GM18907 (cell line): ENCODE results near the gene CHRM5.
"Not testable (repeated sequence)": the region's sequence is repeated elsewhere in the genome, so short reads cannot be mapped to it uniquely, and the experiment has no call there.

Experiments
- ATAC-seq: cut with Tn5 transposase; IDR thresholded peaks from one replicate; pipeline ENCODE4 v1.9.1; 2021; ENCODE audit warnings: mild to moderate bottlenecking, moderate library complexity; ENCODE audit not compliant: unreplicated experiment

The CHRM5 gene

DNA sequence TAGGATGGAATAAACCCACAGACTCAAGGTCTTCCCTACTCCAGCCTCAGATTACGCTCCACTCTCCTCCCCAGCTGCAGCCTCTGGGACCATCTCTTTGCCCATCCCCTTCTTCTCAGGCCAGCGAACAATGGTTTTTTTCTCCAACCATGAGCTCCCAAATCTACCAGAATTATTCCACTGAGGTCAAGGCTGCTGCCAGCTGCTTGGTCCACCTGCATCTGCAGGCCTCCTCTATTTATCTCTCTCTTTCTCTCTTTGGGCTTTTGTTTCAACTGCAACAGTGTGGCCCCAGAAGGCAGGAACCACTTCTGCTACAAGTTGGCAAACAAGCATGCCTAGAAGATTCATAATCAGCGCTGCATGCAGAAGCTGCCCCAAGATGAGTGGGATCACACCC lies 19.1 kb downstream of the CHRM5 start:
- no peak for ATAC-seq

DNA sequence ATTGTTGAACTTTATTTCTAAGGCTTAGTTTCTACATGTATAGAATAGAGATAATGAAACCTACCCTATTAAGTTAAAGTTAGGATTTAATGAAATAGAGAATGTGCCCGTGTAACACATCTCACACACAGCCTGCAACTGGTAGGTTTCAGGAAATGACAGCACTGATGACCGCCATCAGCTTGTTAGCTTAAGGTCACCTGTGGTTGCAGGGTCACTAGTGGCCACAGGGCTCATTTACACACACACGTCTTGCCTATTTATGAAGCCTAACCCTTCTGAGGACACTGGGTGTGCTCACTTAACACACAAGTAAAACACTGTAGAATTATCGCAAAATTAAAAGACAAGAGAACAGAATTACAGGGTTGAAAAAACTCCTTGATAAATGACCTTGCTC lies 20.1 kb downstream of the CHRM5 start:
- ATAC-seq: no peak

DNA sequence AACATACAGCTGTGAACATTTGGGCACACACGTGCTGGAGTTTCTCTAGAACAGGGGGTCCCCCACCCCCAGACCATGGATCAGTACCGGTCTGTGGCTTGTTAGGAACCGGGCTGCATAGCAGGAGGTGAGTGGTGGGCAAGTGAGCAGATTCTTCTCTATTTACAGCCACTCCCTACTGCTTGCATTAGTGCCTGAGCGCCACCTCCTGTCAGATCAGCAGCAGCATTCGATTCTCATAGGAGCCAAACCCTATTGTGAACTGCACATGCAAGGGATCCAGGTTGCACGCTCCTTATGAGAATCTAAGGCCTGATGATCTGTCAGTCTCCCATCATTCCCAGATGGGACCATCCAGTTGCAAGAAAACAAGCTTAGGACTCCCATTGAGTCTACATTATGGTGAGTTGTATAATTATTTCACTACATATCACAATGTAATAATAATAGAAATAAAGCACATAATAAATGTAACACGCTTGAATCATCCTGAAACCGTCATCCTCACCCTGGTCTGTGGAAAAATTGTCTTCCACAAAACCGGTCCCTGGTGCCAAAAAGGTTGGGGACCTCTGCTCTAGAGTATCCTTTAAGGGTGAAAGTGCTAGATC lies 25.8 kb downstream of the CHRM5 start:
- no peak for ATAC-seq

DNA sequence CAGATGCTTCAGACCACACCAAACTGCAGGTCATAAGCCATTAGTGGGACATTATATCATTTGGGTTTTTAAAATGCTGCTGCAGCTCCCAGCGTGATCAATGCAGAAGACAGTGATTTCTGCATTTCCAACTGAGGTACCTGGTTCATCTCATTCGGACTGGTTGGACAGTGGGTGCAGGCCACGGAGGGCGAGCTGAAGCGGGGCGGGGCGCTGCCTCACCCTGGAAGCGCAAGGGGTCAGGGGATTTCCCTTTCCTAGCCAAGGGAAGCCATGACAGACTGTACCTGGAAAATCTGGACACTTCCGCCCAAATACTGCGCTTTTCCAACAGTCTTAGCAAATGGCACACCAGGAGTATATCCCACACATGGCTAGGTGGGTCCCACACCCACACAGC lies 27.4 kb downstream of the CHRM5 start:
- not testable (repeated sequence) for ATAC-seq

DNA sequence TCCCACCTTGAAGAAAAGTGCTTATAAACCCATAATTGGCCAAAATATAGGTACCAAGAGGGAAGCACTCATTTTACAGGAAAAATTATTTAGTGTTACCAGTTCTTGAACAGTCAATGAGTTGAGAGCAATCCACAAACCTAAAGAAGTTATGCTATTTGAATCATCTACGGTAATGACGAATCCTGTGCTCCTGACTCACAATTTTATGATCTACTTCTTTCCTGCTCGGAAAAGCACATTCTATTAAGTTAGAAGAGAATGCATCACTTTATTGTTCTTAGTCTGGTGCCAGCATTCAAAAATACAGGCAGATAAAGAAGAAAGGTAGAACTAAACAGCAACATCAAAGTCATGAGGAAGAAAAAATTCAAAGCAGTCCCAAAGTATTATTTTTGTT lies 33.2 kb downstream of the CHRM5 start:
- ATAC-seq: no peak

DNA sequence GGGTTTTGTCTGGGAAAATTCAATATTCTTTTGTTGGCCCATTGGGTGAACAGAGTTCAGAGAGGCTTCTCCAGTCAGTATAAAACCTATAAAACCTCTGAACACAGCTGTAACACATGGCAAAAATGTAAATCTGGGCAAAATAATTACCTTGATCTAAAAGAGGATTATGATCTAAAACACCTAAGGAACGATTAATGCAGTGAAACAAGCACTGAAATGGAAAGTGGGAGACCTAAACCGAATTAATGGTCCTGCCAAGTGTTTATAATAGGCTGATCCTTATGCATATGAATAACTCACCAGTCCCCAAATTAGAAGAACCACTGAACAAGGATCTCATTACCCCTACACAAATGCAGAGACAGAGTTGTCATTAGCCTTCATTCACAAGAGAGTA lies 38.1 kb downstream of the CHRM5 start:
- no peak for ATAC-seq

DNA sequence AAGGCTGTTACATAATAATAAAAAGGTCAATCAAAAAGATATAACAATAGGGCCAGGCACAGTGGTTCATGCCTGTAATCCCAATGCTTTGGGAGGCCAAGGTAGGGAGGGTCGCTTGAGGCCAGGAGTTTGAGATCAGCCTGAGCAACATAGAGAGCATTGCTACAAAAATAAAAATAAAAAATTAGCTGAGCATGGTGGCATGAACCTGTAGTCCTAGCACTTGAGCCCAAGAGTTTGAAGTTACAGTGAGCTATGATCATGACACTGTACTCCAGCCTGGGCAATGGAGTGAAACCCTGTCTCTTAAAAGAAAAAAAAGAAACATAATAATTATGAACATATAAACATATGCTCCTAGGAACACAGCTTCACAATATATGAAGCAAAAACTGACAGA lies 41.4 kb downstream of the CHRM5 start:
- no peak for ATAC-seq

DNA sequence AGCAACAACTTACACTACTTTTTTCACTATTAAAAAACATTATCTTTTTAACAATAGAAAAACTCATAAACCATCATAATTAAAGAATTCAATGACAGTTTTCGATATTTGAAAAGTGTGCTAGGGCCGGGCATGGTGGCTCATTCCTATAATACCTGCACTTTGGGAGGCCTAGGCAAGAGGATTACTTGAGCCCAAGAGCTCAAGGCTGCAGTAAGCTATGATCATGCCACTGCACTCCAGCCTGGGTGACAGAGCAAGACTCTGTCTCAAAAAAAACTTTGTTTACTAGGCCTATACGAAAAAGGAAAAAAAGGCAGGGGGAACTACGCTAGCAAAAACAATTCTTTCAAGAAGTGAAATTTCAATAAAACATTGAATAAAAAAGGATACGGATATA lies 42.6 kb downstream of the CHRM5 start:
- no peak for ATAC-seq

DNA sequence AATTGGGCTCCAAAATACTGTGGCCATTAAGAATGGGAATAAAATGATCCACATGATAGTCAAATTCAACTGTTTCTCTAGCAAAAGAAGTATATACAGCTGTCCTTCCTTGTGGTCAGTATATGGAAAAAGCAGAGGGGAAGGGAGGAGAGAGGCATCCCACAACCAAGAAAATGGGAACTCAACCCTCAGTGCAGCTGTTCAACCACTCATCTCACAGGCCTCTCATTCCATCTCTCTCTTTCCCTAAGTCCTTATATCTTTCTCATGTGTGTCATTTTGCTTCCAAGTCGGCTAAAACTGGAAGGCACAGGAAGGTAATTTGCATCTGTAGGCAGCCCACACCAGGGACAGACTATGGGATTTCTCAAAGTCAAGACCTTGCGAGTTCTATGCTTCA lies 43.2 kb downstream of the CHRM5 start:
- ATAC-seq: no peak

DNA sequence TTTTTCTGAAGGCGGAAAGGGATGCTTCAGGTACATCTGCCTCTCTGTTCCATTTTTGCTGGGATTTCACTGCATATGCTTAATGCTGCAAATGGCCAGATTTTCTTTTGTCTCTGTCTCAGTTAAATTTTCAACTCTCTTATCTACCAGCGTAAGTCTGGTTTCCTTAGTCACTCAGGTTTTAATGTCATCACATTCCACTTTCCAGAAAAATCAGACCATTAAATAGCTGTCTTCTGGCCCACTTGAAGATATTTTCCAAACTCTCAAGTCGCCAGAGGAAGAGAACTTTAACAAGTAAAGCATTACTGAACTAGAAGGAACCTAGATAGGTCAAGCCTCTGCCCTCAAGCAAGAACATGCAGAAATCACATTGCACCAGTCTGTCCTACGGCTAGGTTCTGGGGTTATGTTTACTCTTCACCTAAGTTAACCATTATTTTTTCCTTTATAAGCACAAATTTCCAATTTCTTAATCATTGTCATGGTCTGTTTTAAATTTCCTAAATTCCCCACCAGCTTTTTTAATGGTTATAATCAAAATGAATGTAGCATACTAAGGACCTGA lies 44.2 kb downstream of the CHRM5 start:
- ATAC-seq: no peak

DNA sequence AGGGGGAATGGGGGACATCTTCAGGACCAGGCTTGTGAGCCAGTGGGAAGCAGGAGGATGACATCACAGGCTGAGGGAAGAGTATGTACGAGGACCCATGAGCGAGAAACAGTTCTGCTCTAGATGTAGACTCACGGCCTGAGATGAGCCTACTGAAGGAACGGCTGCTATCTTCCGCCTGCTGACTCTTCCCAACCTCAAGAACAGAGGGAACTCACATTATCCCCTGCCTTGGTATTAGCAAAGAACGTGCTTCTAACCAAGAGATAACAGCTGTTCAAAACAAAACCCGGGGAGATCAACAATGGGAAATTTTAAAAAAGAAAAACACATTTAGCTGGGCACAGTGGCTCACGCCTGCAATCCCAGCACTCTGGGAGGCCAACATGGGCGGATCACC lies 45.4 kb downstream of the CHRM5 start:
- no peak for ATAC-seq

DNA sequence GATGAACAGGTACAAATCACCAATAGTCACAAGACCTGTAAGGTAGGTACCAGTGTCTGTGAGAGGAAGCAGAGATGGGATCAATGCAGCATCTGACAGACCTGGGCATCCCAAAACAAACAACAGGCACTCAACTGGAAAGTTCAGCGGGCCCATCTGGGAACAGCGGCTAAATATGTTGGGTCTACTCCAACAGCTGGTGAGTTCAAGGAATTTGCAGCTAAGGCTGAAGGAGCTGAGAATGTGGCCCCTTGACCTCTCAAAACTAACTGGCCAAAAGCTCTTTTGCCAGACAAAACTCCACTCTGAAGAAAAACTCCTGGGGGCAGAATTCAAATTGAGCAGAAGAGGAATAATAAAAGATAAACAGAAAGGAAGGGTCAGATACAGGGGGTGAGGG lies 46.3 kb downstream of the CHRM5 start:
- ATAC-seq: no peak

DNA sequence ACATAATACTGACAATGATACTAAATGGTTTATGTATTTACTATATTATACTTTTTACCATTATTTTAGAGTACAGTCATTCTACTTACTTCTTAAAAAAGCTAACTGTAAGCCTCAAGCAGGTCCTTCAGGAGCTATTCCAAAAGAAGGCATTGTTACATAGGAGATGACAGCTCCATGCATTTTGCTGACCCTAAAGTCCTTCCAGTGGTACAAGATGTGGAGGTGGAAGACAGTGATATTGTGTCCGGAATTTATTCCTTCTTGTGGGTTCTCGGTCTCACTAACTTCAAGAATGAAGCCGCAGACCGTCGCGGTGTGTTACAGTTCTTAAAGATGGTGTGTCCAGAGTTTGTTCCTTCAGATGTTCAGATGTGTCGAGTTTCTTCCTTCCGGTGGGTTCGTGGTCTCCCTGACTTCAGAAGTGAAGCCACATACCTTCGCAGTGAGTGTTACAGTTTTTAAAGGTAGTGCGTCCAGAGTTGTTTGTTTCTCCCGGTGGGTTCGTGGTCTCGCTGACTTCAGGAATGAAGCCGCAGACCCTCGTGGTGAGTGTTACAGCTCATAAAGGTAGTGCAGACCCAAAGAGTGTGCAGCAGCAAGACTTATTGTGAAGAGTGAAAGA lies 49.8 kb downstream of the CHRM5 start:
- no peak for ATAC-seq

DNA sequence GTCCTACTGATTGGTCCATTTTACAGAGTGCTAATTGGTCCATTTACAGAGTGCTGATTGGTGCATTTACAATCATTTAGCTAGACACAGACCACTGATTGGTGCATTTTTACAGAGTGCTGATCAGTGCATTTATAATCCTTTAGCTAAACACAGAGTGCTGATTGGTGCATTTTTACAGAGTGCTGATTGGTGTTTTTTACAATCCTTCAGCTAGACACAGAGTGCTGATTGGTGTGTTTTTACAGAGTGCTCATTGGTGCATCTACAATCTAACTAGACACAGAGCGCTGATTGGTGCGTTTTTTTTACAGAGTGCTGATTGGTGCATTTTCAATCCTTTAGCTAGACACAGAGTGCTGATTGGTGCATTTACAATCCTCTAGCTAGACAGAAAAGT lies 50.4 kb downstream of the CHRM5 start:
- not testable (repeated sequence) for ATAC-seq

DNA sequence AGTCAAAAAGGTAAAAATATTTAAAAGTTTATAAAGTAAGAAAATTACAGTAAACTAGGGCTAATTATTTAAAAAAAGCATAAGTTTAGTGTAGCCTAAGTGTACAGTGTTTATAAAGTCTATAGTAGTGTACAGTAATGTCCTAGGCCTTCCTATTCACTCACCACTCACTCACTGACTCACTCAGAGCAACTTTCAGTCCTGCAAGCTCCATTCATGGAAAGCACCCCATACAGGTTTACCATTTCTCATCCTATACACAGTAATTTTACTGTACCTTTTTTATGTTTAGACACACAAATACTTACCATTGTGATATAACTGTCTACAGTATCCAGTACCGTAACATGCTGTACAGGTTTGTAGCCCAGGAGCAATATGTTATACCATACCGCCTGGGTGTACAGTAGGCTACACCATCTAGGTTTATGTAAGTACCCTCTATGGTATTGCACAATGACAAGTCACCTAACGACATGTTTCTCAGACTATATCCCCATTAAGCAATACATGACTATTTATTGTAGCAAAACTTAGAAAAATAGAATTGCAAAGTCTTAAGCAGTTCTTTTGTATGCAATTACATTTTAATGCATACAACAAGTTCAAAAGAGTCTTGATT lies 51.2 kb downstream of the CHRM5 start:
- ATAC-seq: no peak

DNA sequence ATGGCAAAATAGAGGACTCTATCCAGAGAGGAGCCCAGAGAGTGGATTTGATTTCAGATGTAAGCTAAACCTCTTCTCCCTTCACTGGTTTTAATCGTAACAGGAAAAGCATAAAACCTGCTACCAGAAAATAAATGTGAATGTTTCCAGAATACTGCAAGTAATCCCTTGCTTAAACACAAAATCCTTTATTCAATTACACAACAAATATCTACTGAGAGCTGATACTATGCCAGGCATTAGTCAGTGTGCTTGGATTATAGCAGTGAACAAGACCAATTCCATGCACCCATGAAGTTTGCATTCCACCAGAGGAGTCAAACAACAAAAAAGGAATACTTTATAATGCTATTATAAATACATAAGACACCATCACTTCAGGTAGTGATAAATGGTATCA lies 55.6 kb downstream of the CHRM5 start:
- ATAC-seq: no peak

DNA sequence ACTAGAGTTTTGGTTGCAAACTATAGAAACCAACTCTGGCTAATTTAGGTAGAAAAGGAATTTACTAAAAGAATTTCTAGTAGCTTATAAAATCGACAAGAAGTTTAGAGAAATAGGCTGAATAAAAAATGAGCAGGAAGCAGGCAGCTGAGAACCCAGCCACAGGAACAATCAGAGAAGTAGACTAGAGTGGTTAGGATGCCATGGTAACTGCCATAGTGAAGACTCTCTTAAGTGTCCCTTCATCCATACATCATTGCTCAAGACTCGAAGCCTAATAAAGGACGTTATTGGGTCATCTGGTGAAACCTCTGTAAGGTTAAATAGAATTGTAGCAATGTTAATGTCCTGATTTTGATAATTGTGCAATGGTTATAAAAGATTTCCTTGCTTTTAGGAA lies 57.0 kb downstream of the CHRM5 start:
- no peak for ATAC-seq

DNA sequence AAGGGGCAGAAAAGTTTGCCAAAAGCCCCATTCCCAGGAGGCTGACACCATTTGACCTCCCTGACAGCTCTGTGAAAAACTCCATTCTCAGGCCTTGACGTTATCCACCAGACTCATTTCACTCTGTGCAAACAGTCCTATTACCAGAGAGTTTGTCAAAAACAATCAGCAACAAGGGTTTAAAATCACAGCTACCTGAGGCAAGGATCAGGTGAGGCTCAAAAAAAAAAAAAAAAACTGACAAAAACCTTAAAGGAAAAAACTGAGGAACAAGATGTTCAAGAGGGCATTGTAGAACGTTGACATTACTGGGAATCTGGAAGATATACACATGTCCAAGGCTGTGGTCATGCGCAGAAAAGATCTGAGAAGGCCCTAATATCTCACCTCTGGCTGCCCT lies 59.3 kb downstream of the CHRM5 start:
- ATAC-seq: no peak

DNA sequence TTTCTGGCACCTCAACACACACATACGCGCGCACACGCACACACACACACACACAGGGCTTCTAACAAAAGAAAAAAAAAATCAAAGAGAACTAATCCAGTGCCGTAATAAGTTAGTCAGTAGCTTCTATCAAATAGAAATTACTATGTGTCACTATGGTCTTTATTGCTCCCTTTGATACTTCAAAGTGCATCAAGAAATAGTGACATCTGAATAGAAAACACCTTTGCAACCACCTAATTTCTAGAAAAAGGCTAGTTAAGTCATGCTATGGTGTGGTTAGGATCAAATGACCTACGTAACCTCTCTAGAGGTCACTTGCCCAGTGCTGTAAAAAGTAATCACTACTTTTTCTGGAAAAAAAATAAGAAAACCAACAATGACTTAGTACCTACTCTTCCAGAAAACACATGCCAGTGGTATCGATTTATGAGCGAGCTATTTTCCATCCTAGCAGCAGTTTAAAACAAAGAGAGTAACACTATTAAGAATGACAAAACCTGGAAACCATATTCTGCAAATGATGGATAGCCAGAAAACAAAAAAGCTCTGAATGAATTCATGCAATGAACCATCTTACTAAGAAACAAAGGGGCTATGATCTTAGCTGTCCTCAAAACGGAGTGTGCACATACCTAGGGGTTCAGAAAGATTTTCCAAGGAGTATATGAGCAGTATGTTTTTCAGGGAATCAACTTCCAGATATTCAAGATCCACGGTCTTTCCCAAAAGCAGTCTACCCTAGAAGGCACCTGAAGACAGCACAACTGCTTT lies 63.9 kb downstream of the CHRM5 start:
- no peak for ATAC-seq

DNA sequence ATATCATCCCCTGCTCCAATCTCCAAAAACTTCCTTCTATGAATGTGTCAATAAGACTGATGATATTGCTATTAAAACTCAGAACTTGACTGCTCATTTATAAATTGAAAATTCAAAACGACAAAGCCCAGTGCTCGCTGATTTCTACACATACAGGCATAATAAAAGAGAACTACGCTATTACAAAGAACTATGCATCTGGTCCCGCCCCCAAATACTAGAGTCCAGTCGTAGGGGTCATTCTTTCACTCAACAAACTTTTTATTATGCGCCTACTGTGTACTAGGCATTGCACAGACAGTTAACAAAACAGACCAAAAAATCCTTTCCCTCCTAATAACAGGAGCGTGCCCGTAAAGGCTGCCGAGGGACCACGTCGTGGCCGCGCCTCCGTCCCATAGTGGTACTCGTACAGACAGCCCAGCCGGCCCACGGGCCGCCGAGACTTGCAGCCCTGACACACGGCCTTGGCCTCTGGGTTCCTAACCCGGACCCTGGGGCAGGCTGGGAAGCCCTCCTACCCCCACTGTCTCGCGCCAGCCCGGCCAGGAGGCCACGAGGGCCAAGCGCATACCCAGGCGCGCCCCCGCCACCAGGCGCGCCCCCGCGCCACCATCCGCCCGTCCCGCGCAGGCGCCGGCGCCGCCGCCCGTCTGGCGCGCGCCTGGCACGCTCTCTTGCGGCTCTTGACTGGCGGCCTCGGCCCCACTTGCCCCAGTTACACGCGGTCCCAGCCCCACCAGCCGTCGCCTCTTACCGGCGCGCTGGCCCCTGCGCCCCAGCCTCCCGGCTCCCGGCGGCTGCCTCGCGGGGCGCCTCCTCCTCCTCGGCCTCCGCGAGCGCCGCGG lies 70.0 kb downstream of the CHRM5 start:
- peak; percentile 78 for ATAC-seq
